HepG2 (cell line): ENCODE results near the gene POU3F3.

Source experiments
- DPF2 ChIP-seq: sonication (generic); formaldehyde crosslinking; IDR thresholded peaks from 2 replicates; pipeline ENCODE4 v1.4.0; 2020; ENCODE audit warnings: mild to moderate bottlenecking, low read depth, missing genetic modification reagents, borderline replicate concordance
- JUNB ChIP-seq: sonication (generic); formaldehyde crosslinking; IDR thresholded peaks from 2 replicates; pipeline ENCODE4 v1.8.0; 2022; ENCODE audit warnings: missing genetic modification reagents, mild to moderate bottlenecking, borderline replicate concordance
- NR2F2 ChIP-seq: IDR thresholded peaks from 2 replicates; pipeline ENCODE4 v1.6.1; 2012; ENCODE audit warnings: low read depth, inconsistent platforms, borderline replicate concordance
- ZNF451 ChIP-seq: sonication (generic); formaldehyde crosslinking; IDR thresholded peaks from 2 replicates; pipeline ENCODE4 v1.5.0; 2020; ENCODE audit warnings: mild to moderate bottlenecking, missing genetic modification reagents
- ZNF878 ChIP-seq: sonication (generic); formaldehyde crosslinking; IDR thresholded peaks from 2 replicates; pipeline ENCODE4 v1.8.1; 2023; ENCODE audit warnings: mild to moderate bottlenecking, missing genetic modification reagents, moderate library complexity
- ZSCAN25 ChIP-seq: sonication (generic); formaldehyde crosslinking; IDR thresholded peaks from 2 replicates; pipeline ENCODE4 v1.8.0; 2022; ENCODE audit warnings: mild to moderate bottlenecking, missing genetic modification reagents
- TF ChIP-seq, protein P1 (sequence below): sonication (generic); formaldehyde crosslinking; IDR thresholded peaks from 2 replicates; pipeline ENCODE4 v1.5.0; 2020; ENCODE audit warnings: mild to moderate bottlenecking, missing genetic modification reagents, moderate library complexity
- TF ChIP-seq, protein P2 (sequence below): sonication (generic); formaldehyde crosslinking; IDR thresholded peaks from 2 replicates; pipeline ENCODE4 v1.8.1; 2023; ENCODE audit warnings: mild to moderate bottlenecking, moderate library complexity, missing genetic modification reagents

DNA sequence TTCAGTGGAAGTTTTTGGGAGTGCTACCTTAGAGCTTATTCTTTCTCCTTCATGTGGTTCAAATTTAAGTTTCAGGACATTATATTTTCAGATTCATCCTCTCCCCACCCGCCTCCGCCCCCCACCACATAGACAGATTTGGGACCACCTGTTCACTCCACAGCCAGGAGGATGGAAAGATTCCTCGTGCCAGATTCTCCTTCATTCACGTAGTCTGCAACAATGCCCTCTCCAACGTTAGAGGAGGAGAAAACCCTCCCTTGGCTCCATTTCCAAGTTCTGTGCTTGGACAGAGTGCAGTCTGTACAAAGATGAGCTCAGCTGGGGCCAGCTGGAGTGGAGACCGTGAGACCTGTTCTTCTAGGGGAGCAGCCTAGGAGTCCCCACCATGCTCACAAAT lies 26.2 kb downstream of the POU3F3 start:
- TF ChIP-seq ZNF451 (CRISPR knock-in tag) = no peak
- no peak for TF ChIP-seq JUNB (CRISPR knock-in tag)
- TF ChIP-seq, protein P1, sequence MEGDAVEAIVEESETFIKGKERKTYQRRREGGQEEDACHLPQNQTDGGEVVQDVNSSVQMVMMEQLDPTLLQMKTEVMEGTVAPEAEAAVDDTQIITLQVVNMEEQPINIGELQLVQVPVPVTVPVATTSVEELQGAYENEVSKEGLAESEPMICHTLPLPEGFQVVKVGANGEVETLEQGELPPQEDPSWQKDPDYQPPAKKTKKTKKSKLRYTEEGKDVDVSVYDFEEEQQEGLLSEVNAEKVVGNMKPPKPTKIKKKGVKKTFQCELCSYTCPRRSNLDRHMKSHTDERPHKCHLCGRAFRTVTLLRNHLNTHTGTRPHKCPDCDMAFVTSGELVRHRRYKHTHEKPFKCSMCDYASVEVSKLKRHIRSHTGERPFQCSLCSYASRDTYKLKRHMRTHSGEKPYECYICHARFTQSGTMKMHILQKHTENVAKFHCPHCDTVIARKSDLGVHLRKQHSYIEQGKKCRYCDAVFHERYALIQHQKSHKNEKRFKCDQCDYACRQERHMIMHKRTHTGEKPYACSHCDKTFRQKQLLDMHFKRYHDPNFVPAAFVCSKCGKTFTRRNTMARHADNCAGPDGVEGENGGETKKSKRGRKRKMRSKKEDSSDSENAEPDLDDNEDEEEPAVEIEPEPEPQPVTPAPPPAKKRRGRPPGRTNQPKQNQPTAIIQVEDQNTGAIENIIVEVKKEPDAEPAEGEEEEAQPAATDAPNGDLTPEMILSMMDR (CRISPR knock-in tag) = no peak
- TF ChIP-seq, protein P2, sequence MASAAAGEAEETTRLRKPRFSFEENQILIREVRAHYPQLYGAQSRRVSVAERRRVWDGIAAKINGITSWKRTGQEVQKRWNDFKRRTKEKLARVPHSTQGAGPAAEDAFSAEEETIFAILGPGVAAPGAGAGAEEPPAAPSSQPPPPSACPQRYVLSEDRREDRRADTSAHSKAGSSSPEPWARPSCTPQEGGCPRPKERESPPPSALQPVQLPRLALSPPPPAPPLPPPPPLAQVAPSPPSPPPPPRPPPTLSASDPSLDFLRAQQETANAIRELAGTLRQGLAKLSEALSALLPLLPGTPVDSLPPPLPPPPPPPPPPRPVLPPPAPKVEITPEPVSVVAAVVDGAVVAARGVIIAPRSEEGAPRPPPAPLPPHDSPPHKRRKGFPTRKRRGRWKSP (CRISPR knock-in tag) = no peak
- TF ChIP-seq NR2F2 = no peak
- TF ChIP-seq ZNF878 (CRISPR knock-in tag) = no peak
- no peak for TF ChIP-seq DPF2 (CRISPR knock-in tag)
- TF ChIP-seq ZSCAN25 = no peak
